Smooth muscle cell of bladder (primary cell): ENCODE data around the gene ZNHIT6. TPM values are rescaled to one million over a fixed set of nuclear protein-coding genes. Genes with fewer than 3 reads are reported as not detected.

Experiments used
- total RNA-seq: library from RNA; depleted of rRNA; stranded (reverse); fragments of >200 nt; gene quantifications from 2 replicates; pipeline ENCODE4 v1.2.3, GENCODE V29; 2014

ZNHIT6 gene, protein sequence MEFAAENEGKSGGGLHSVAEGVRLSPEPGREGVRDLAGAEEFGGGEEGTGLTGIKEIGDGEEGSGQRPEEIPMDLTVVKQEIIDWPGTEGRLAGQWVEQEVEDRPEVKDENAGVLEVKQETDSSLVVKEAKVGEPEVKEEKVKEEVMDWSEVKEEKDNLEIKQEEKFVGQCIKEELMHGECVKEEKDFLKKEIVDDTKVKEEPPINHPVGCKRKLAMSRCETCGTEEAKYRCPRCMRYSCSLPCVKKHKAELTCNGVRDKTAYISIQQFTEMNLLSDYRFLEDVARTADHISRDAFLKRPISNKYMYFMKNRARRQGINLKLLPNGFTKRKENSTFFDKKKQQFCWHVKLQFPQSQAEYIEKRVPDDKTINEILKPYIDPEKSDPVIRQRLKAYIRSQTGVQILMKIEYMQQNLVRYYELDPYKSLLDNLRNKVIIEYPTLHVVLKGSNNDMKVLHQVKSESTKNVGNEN
- 12.2 and 13.1 TPM in 2 replicates for total RNA-seq

GRCh38 chr1:85707990-85708828 lies at the start of gene ZNHIT6:
Gene ZNHIT6 (minus strand): TSS chr1:85708433. CDS start chr1:85708284, 149 bp downstream.

Other genes with a start within 250 kb of the ZNHIT6 start
- gene DDAH1, start 243.3 kb downstream of the ZNHIT6 start, total RNA-seq, result 26.5 and 36.1 TPM in 2 replicates
- gene CCN1, start 127.7 kb downstream of the ZNHIT6 start, total RNA-seq, result 58.6 and 79.6 TPM in 2 replicates